Skin epidermis (tissue), 12 donors: ENCODE data around the gene BMPER.

Experiments
- H3K27ac ChIP-seq, 21 experiments: fragments of 200-600 bp; sonication (generic) in 11 of 21; one replicate each; pipeline ENCODE4 v1.5.0; 2020; ENCODE audit warnings: mild to moderate bottlenecking in 3 of 21, inconsistent platforms in 2 of 21, moderate library complexity in 2 of 21
- H3K4me3 ChIP-seq, 7 experiments: fragments of 200-600 bp; sonication (generic) in 2 of 7; one replicate each; pipeline ENCODE4 v1.5.0; 2020; ENCODE audit warnings: inconsistent platforms in 2 of 7, mild to moderate bottlenecking in 2 of 7, moderate library complexity in 1 of 7

BMPER gene

GRCh38 chr7:34011017-34011695, 105.8 kb downstream of the BMPER start:
- Histone ChIP-seq H3K4me3 (no peak overlapping the region), H3K27ac (no peak overlapping the region)

- H3K27ac ChIP-seq = no peak overlapping the region
These were observed 106.4 kb downstream of the BMPER start for GRCh38 chr7:34011696-34012095.

GRCh38 chr7:34013421-34013820, 108.1 kb downstream of the BMPER start:
- H3K4me3 ChIP-seq = no peak overlapping the region
- no peak overlapping the region for H3K27ac ChIP-seq

More at GRCh38 chr7:34011696-34012095, 106.4 kb downstream of the BMPER start:
- no peak overlapping the region for H3K4me3 ChIP-seq

GRCh38 chr7:34015651-34016050, 110.3 kb downstream of the BMPER start:
- H3K4me3 ChIP-seq = no peak overlapping the region
- no peak overlapping the region for H3K27ac ChIP-seq

- H3K4me3 ChIP-seq = no peak overlapping the region
- H3K27ac ChIP-seq = no peak overlapping the region
These were observed 111.5 kb downstream of the BMPER start for GRCh38 chr7:34016876-34017275.

GRCh38 chr7:34019301-34019790, 114.0 kb downstream of the BMPER start:
- Histone ChIP-seq H3K27ac (no peak overlapping the region), H3K4me3 (no peak overlapping the region)

GRCh38 chr7:34022626-34023025, 117.3 kb downstream of the BMPER start:
- Histone ChIP-seq H3K4me3 (no peak overlapping the region), H3K27ac (no peak overlapping the region)

- no peak overlapping the region for H3K27ac ChIP-seq
These were observed 120.3 kb downstream of the BMPER start for GRCh38 chr7:34025600-34025999.

GRCh38 chr7:34026481-34027190, 121.3 kb downstream of the BMPER start:
- Histone ChIP-seq H3K4me3 (no peak overlapping the region), H3K27ac (no peak overlapping the region)

More at GRCh38 chr7:34025600-34025999, 120.3 kb downstream of the BMPER start:
- no peak overlapping the region for H3K4me3 ChIP-seq

GRCh38 chr7:34031156-34031555, 125.8 kb downstream of the BMPER start:
- H3K4me3 ChIP-seq = no peak overlapping the region
- no peak overlapping the region for H3K27ac ChIP-seq

- Histone ChIP-seq H3K4me3 (no peak overlapping the region), H3K27ac (no peak overlapping the region)
These were observed 129.4 kb downstream of the BMPER start for GRCh38 chr7:34034728-34035127.

GRCh38 chr7:34036051-34036920, 130.9 kb downstream of the BMPER start:
- Histone ChIP-seq H3K27ac (no peak overlapping the region), H3K4me3 (no peak overlapping the region)

GRCh38 chr7:34036972-34037792, 131.8 kb downstream of the BMPER start:
- Histone ChIP-seq H3K4me3 (no peak overlapping the region), H3K27ac (no peak overlapping the region)

- Histone ChIP-seq H3K4me3 (no peak overlapping the region), H3K27ac (no peak overlapping the region)
These were observed 133.6 kb downstream of the BMPER start for GRCh38 chr7:34038816-34039470.

GRCh38 chr7:34041707-34042106, 136.4 kb downstream of the BMPER start:
- Histone ChIP-seq H3K4me3 (no peak overlapping the region), H3K27ac (no peak overlapping the region)

- Histone ChIP-seq H3K4me3 (no peak overlapping the region), H3K27ac (no peak overlapping the region)
These were observed 137.1 kb downstream of the BMPER start for GRCh38 chr7:34042406-34042805.

GRCh38 chr7:34043461-34044305, 138.3 kb downstream of the BMPER start:
- Histone ChIP-seq H3K27ac (no peak overlapping the region), H3K4me3 (no peak overlapping the region)

- Histone ChIP-seq H3K4me3 (no peak overlapping the region), H3K27ac (no peak overlapping the region)
These were observed 138.9 kb downstream of the BMPER start for GRCh38 chr7:34044306-34044643.
